Gastroesophageal sphincter (tissue), 4 donors: Measurements from ENCODE around the gene KLHL30. TPM values are rescaled to one million over a fixed set of nuclear protein-coding genes. Genes with fewer than 3 reads are reported as not detected.
A peak's percentile ranks its signal among the peaks of the same experiment; 100 is the strongest.

Experiments
- ATAC-seq: fragments of 150-250 bp; one replicate; pipeline ENCODE4 v1.9.1; 2016; ENCODE audit warnings: mild to moderate bottlenecking, moderate library complexity
- H3K27ac ChIP-seq, 4 donors: fragments of 200-600 bp; sonication (generic) in 3 of 4; 1 replicate in 3 of 4; 2 replicates in 1 of 4; pipeline ENCODE4 v1.5.1; 2016 to 2019
- H3K27me3 ChIP-seq: fragments of 200-600 bp; sonication (generic); one replicate; pipeline ENCODE4 v1.5.1; 2019
- H3K36me3 ChIP-seq, 2 donors: fragments of 200-600 bp; sonication (generic); one replicate each; pipeline ENCODE4 v1.5.1; 2019; ENCODE audit warnings: control low read depth in 1 of 2
- H3K4me1 ChIP-seq, 3 donors: fragments of 200-600 bp; sonication (generic); 1 replicate in 2 of 3; 2 replicates in 1 of 3; pipeline ENCODE4 v1.5.1; 2016 to 2019; ENCODE audit warnings: control low read depth in 2 of 3
- H3K4me3 ChIP-seq, 2 donors: fragments of 200-600 bp; sonication (generic); one replicate each; pipeline ENCODE4 v1.5.1; 2019; ENCODE audit warnings: mild to moderate bottlenecking in 1 of 2, moderate library complexity in 1 of 2
- H3K9me3 ChIP-seq, 3 donors: fragments of 200-600 bp; sonication (generic); one replicate each; pipeline ENCODE4 v1.5.1; 2017 to 2019; ENCODE audit warnings: control low read depth in 2 of 3
- EP300 ChIP-seq: sonication (generic); formaldehyde crosslinking; IDR thresholded peaks from one replicate; pipeline ENCODE4 v1.6.1; 2017; ENCODE audit warnings: antibody characterized with exemption, mild to moderate bottlenecking
- POLR2A ChIP-seq, 2 donors: fragments of 450-650 bp; IDR thresholded peaks; one replicate each; pipeline ENCODE4 v1.6.1; 2017; ENCODE audit warnings: antibody characterized with exemption in 2 of 2, mild to moderate bottlenecking in 2 of 2, moderate library complexity in 1 of 2
- POLR2AphosphoS5 ChIP-seq: sonication (generic); formaldehyde crosslinking; IDR thresholded peaks from one replicate; pipeline ENCODE4 v1.6.1; 2017; ENCODE audit warnings: antibody characterized with exemption
- WGBS, 2 donors: methylation state at CpG; one replicate each; pipeline ENCODE4 v1.1.5; 2018; ENCODE audit warnings: low coverage in 1 of 2; 5-methylcytosine and 5-hydroxymethylcytosine counted together
- total RNA-seq, 4 donors: library from RNA; depleted of rRNA; stranded (reverse); fragments of >200 nt; gene quantifications; one replicate each; pipeline ENCODE4 v1.1.0, GENCODE V29; 2016
- TF ChIP-seq, protein P1 (sequence below), 4 experiments: fragments of 200-600 bp in 2 of 4; fragments of 450-650 bp in 2 of 4; sonication (generic) in 1 of 4; IDR thresholded peaks; one replicate each; pipeline ENCODE4 v1.5.1; 2017 to 2019; ENCODE audit warnings: antibody characterized with exemption in 4 of 4, mild to moderate bottlenecking in 2 of 4, moderate library complexity in 2 of 4

KLHL30 gene
- total RNA-seq, 4 donors from 2014 or later, result 1.3 to 8.1 (median 3.7) TPM

DNA sequence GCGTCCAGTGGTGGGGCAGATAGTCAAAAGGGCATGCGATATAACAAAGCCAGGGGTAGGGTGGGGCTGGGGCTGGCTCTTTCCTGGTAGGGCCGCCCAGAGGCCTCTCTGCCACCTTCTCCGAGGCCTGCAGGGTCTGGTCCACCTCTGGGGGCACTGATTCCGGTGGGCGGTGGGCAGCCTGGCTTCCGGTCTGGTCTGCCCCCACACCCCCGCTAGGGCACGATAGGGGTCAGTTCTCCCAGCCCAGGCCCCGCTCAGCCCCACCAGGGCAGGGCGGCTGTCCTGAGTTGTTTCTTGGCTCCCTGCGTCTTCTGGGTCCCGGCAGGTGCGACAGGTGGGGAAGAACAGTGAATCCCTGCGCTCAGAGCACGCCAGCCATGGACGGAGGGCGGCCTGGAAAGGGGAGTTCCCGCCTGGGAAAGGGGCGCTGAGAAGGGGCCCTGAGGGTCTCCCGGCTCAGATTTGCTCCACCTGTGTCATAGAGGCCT lies 19.6 kb downstream of the KLHL30 start:
- H3K36me3 ChIP-seq, result no peaks in the 10 kb centered on the region
- no peak overlapping the region for H3K4me3 ChIP-seq
- H3K27me3 ChIP-seq, result peaks cover 54% of the 10 kb centered on the region
- ATAC-seq, result no peak
- no peaks in the 10 kb centered on the region for H3K9me3 ChIP-seq
- TF ChIP-seq EP300 (no peak), POLR2A (IDR thresholded peaks at IDR 0.05) (no peak)
- TF ChIP-seq, protein P1, sequence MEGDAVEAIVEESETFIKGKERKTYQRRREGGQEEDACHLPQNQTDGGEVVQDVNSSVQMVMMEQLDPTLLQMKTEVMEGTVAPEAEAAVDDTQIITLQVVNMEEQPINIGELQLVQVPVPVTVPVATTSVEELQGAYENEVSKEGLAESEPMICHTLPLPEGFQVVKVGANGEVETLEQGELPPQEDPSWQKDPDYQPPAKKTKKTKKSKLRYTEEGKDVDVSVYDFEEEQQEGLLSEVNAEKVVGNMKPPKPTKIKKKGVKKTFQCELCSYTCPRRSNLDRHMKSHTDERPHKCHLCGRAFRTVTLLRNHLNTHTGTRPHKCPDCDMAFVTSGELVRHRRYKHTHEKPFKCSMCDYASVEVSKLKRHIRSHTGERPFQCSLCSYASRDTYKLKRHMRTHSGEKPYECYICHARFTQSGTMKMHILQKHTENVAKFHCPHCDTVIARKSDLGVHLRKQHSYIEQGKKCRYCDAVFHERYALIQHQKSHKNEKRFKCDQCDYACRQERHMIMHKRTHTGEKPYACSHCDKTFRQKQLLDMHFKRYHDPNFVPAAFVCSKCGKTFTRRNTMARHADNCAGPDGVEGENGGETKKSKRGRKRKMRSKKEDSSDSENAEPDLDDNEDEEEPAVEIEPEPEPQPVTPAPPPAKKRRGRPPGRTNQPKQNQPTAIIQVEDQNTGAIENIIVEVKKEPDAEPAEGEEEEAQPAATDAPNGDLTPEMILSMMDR (IDR thresholded peaks at IDR 0.05), result no peak
- no peak overlapping the region for H3K27ac ChIP-seq
- peaks cover 0 to 30% (median 5%) of the 10 kb centered on the region in 3 donors for H3K4me1 ChIP-seq
- WGBS, 2 donors, result 65% methylated on average over 8 of the region's 21 CpGs; no CpG with 5 or more reads in 1 of the 2 donors

DNA sequence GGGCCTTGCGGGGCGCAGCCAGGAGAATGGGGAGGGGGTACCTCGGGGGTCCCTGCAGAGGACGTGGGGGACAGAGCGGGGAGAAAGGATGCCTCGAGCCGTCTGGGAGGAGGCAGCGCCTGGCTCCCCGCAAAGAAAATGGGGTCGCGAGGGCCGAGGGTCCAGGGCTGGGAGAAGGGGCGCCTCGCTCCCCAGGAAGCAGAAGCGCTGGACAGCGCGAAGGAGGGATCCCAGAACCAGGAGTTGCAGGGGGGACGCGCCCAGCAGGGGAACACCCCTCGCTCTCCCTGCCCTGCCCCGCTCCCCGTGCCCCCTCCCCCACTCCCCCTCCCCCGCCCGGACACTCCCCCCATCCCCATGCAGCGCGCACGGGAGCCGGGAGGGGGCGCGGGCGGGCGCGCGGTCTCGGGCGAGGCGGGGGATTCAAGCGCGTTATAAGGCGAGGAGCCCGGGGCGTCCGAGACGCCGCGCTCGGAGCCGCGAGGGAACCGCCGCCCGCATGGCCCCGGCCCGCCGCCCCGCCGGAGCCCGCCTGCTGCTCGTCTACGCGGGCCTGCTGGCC lies 20.1 kb downstream of the KLHL30 start, which contains the start of gene ERFE:
Gene ERFE (plus strand): TSS at position 462 of the 562 bp plus-strand sequence. CDS start 38 bp downstream, at position 500.
- H3K36me3 ChIP-seq, result no peaks in the 10 kb centered on the region
- no peaks in the 10 kb centered on the region for H3K9me3 ChIP-seq
- 22% methylated on average over 10 of the region's 61 CpGs; no CpG with 5 or more reads in 1 of the 2 donors for WGBS, 2 donors
- H3K27ac ChIP-seq, result no peak within 1 kb of the TSS
- TF ChIP-seq, protein P1 (IDR thresholded peaks at IDR 0.05), result peak in 3 of 4 experiments; percentile 6 to 74 (median 24)
- no peak for TF ChIP-seq POLR2A (IDR thresholded peaks at IDR 0.05)
- no peak for TF ChIP-seq POLR2AphosphoS5
- peaks cover 0 to 33% (median 5%) of the 10 kb centered on the region in 3 donors for H3K4me1 ChIP-seq
- H3K4me3 ChIP-seq, result peak within 1 kb of the TSS in 1 of 2 donors; percentile 42
- H3K27me3 ChIP-seq, result peaks cover 60% of the 10 kb centered on the region
- ATAC-seq, result peak; percentile 54

DNA sequence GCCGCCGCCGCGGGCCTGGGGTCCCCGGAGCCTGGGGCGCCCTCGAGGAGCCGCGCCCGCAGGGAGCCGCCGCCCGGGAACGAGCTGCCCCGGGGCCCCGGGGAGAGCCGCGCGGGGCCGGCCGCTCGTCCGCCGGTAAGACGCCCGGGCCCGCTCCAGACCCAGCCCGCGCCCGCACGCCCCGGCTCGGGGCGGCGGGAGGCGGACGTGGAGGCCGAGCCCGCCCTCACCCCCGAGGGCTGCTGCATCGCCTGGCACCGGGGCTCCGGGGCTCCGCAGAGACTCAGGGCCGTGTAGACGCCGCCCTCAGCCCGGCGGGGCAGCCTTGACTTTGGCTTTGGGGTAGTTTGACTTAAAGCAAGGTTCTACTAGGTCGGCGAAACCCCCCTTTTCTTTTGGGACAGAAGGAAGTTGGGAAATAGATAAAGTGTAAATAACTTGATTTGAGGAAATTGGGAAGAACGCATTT lies 20.6 kb downstream of the KLHL30 start:
- WGBS, 2 donors, result 30 to 35% methylated on average over 1 to 3 of the region's 52 CpGs
- peak; percentile 16 for ATAC-seq
- H3K27me3 ChIP-seq, result peaks cover 65% of the 10 kb centered on the region
- H3K4me3 ChIP-seq, result peak overlapping the region in 1 of 2 donors; percentile 42
- TF ChIP-seq EP300 (no peak), POLR2A (IDR thresholded peaks at IDR 0.05) (no peak), POLR2AphosphoS5 (no peak)
- TF ChIP-seq, protein P1 (IDR thresholded peaks at IDR 0.05), result no peak
- peaks cover 0 to 38% (median 9%) of the 10 kb centered on the region in 3 donors for H3K4me1 ChIP-seq
- no peaks in the 10 kb centered on the region for H3K36me3 ChIP-seq
- H3K9me3 ChIP-seq, result no peaks in the 10 kb centered on the region
- no peak overlapping the region for H3K27ac ChIP-seq

DNA sequence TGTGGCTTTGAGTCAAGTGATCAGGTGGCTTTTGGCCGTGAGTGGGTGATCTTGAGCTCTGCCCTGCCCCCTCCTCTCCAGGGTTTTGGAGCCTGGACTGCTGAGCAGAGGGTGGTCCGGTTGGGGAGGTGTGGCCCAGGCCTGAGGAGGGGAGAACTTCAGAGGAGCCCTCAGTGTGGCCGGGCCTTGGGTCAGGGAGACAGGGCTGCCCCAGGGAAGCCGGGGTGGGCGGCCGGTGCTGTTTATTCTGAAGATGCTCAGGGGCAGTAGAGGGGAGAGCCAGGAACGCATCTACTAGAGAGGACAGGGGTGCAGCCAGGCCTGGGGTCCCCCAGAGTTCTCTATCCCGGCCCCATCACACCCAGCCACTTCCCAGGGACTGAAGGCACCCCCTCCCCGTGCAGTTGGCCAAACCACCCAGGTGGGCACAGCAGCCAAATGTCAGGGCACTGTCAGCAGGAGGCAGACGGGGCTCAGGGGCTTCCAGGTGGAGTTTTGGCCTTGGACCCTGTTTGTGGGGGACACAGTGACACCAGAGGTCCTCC lies 21.3 kb downstream of the KLHL30 start:
- Histone ChIP-seq H3K9me3 (no peaks in the 10 kb centered on the region), H3K27ac (no peak overlapping the region), H3K36me3 (no peaks in the 10 kb centered on the region), H3K4me1 (peaks cover 0 to 40% (median 9%) of the 10 kb centered on the region in 3 donors), H3K4me3 (no peak overlapping the region), H3K27me3 (peaks cover 68% of the 10 kb centered on the region)
- WGBS, 2 donors, result 50 to 55% methylated on average over 1 to 3 of the region's 10 CpGs
- TF ChIP-seq POLR2A (IDR thresholded peaks at IDR 0.05), result no peak
- no peak for TF ChIP-seq EP300
- TF ChIP-seq, protein P1 (IDR thresholded peaks at IDR 0.05), result no peak
- no peak for TF ChIP-seq POLR2AphosphoS5
- ATAC-seq, result no peak
